ENCODE measurements around the gene B3GNT3. TPM values are rescaled to one million over a fixed set of nuclear protein-coding genes. Genes with fewer than 3 reads are reported as not detected.

The B3GNT3 gene
- total and polyA plus RNA-seq, 2 donors (not counting 1 experiment from before 2014, with no cell fraction given): 0.06 TPM; not detected in 1

GRCh38 chr19:17829855-17830566, 35.1 kb downstream of the B3GNT3 start:
- no peaks in the 10 kb centered on the region for H3K4me1 ChIP-seq (ENCODE audit: control insufficient read depth in 2 of 2, insufficient read depth in 2 of 2, low read length in 2 of 2)
- H2AFZ ChIP-seq (ENCODE audit: insufficient read depth, low read depth, low read length, poor library complexity, severe bottlenecking): no peak overlapping the region

More at GRCh38 chr19:17829855-17830566, 35.1 kb downstream of the B3GNT3 start:
- CTCF ChIA-PET: interaction anchor here (1.2 kb wide), 1 partner anchor 127 kb away, joined by 3 read pairs; no protein-coding TSS in a partner anchor
- Histone ChIP-seq H3K9ac (ENCODE audit: low read length) (no peak overlapping the region), H3K27me3 (replicated peaks in 1 of 4; ENCODE audit: control extremely low read depth in 1 of 4, control insufficient read depth in 3 of 4, insufficient read depth in 4 of 4, low read length in 3 of 4) (no peaks in the 10 kb centered on the region), H4K20me1 (ENCODE audit: control insufficient read depth, insufficient read depth, low read length, poor library complexity, severe bottlenecking) (peaks cover 28% of the 10 kb centered on the region), H3K79me2 (ENCODE audit: control insufficient read depth, insufficient read depth, low read length) (peaks cover 2% of the 10 kb centered on the region), H3K27ac (ENCODE audit: low read length in 2 of 2) (no peak overlapping the region), H3K36me3 (replicated peaks in 1 of 2; ENCODE audit: control extremely low read depth in 1 of 2, control insufficient read depth in 1 of 2, extremely low read depth in 1 of 2, insufficient read depth in 2 of 2, low read length in 1 of 2) (peaks cover 1 to 61% of the 10 kb centered on the region in 2 experiments), H3K4me3 (ENCODE audit: control extremely low read depth in 1 of 5, extremely low read depth in 1 of 5, insufficient read depth in 1 of 5, low read depth in 2 of 5, low read length in 4 of 5) (no peak overlapping the region), H3K9me3 (ENCODE audit: control extremely low read depth in 1 of 3, control insufficient read depth in 2 of 3, insufficient read depth in 1 of 3, low read length in 2 of 3) (peaks cover 0 to 7% (median 0%) of the 10 kb centered on the region in 3 donors), H3K4me2 (replicated peaks; ENCODE audit: low read depth, low read length, poor library complexity, severe bottlenecking) (no peak overlapping the region)
- Mint-ChIP-seq H3K27me3 (no peaks in the 10 kb centered on the region), H3K4me1 (no peaks in the 10 kb centered on the region), H3K4me3 (no peak overlapping the region), H3K27ac (no peak overlapping the region), H3K9me3 (ENCODE audit: insufficient read depth) (no peaks in the 10 kb centered on the region)
- DNase-seq (no peak), ATAC-seq (ENCODE audit: low read depth) (no peak)
- WGBS (ENCODE audit: insufficient coverage): 95% methylated on average over 25 of the region's 29 CpGs
- intact Hi-C loops (cut with micrococcal nuclease): no loop called here
- POLR2A ChIA-PET: interaction anchor here (1.0 to 1.2 kb wide), 2 partner anchors 18 to 20 kb away, joined by 4 to 11 read pairs; partner anchors contain the start of gene JAK3
- TF ChIP-seq EZH2 (IDR thresholded peaks at IDR 0.05; ENCODE audit: borderline replicate concordance, insufficient read depth, low read depth, low read length, poor library complexity, severe bottlenecking): no peak
- TF ChIP-seq, protein P1, sequence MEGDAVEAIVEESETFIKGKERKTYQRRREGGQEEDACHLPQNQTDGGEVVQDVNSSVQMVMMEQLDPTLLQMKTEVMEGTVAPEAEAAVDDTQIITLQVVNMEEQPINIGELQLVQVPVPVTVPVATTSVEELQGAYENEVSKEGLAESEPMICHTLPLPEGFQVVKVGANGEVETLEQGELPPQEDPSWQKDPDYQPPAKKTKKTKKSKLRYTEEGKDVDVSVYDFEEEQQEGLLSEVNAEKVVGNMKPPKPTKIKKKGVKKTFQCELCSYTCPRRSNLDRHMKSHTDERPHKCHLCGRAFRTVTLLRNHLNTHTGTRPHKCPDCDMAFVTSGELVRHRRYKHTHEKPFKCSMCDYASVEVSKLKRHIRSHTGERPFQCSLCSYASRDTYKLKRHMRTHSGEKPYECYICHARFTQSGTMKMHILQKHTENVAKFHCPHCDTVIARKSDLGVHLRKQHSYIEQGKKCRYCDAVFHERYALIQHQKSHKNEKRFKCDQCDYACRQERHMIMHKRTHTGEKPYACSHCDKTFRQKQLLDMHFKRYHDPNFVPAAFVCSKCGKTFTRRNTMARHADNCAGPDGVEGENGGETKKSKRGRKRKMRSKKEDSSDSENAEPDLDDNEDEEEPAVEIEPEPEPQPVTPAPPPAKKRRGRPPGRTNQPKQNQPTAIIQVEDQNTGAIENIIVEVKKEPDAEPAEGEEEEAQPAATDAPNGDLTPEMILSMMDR (IDR thresholded peaks at IDR 0.05): no peak

Data from B cell (primary cell).